ENCODE results near the gene GPC6. TPM values are rescaled to one million over a fixed set of nuclear protein-coding genes. Genes with fewer than 3 reads are reported as not detected.

GPC6 gene
- polyA plus RNA-seq, 1 donor from 2014 or later: 9.0 TPM

DNA sequence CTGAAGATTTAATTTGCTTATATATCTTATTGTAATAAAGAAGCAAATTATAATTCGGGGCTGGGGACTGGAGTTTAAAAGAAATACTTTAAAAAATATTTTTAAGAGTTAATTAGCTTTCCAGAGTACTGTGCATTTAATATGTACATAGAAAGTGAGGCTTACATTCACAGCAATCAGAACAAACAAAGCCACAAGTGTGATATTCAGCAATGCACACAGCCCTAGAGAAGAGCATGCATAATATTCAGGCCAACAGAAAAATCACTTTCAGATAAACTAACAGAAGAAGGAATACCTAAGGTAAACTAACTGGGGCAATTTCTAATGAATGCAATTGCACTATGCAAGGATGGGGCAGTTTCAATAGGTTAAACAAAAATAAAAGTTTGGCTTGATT is 241.8 kb downstream of the GPC6 start:
- H3K9me3 ChIP-seq (ENCODE audit: low read length): no peaks in the 10 kb centered on the region
- H3K79me2 ChIP-seq (replicated peaks; ENCODE audit: insufficient read depth, low read length): no peaks in the 10 kb centered on the region
- H3K27me3 ChIP-seq (ENCODE audit: insufficient read depth, low read depth, low read length): no peaks in the 10 kb centered on the region

DNA sequence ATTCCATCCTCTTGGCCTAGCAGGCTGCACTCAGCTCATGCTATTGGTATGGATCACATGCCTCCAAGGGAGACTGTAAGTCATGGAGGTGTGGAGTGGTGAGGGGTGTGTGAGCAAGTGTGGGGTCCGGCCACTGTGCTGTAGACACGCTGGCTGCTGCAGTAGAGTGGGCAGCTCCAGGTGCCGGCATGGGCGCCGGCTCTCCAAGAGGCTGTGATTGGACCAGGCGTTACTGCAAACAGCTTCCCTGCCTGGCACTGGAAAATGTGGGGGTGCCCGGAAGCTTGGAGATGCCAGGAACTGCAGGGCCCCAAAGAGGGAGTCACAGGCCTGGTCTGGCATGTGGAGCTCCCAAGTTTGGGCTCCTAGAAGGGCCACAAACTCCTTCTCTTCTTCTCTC is 245.7 kb downstream of the GPC6 start:
- H3K9me2 ChIP-seq (ENCODE audit: insufficient read depth, low read length): no peaks in the 10 kb centered on the region
- H2AFZ ChIP-seq (ENCODE audit: low read depth, low read length): no peak overlapping the region
- H3K4me2 ChIP-seq (ENCODE audit: low read length): no peak overlapping the region
- no peak overlapping the region for H3K9ac ChIP-seq (ENCODE audit: low read length)
- H3F3A ChIP-seq (ENCODE audit: insufficient read depth, low read length, poor library complexity, severe bottlenecking): no peaks in the 10 kb centered on the region
- H3K36me3 ChIP-seq (ENCODE audit: insufficient read depth, low read length): no peaks in the 10 kb centered on the region
- no peaks in the 10 kb centered on the region for H3K27me3 ChIP-seq (ENCODE audit: insufficient read depth, low read depth, low read length)
- no peaks in the 10 kb centered on the region for H3K9me3 ChIP-seq (ENCODE audit: low read length)
- TF ChIP-seq RAD21 (conservative IDR thresholded peaks at IDR 0.05): no peak
- no peak for TF ChIP-seq SMC3 (conservative IDR thresholded peaks at IDR 0.05; ENCODE audit: poor library complexity)
- TF ChIP-seq, protein P1, sequence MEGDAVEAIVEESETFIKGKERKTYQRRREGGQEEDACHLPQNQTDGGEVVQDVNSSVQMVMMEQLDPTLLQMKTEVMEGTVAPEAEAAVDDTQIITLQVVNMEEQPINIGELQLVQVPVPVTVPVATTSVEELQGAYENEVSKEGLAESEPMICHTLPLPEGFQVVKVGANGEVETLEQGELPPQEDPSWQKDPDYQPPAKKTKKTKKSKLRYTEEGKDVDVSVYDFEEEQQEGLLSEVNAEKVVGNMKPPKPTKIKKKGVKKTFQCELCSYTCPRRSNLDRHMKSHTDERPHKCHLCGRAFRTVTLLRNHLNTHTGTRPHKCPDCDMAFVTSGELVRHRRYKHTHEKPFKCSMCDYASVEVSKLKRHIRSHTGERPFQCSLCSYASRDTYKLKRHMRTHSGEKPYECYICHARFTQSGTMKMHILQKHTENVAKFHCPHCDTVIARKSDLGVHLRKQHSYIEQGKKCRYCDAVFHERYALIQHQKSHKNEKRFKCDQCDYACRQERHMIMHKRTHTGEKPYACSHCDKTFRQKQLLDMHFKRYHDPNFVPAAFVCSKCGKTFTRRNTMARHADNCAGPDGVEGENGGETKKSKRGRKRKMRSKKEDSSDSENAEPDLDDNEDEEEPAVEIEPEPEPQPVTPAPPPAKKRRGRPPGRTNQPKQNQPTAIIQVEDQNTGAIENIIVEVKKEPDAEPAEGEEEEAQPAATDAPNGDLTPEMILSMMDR (IDR thresholded peaks at IDR 0.05; ENCODE audit: poor library complexity, severe bottlenecking): no peak
- TF ChIP-seq, protein P2, sequence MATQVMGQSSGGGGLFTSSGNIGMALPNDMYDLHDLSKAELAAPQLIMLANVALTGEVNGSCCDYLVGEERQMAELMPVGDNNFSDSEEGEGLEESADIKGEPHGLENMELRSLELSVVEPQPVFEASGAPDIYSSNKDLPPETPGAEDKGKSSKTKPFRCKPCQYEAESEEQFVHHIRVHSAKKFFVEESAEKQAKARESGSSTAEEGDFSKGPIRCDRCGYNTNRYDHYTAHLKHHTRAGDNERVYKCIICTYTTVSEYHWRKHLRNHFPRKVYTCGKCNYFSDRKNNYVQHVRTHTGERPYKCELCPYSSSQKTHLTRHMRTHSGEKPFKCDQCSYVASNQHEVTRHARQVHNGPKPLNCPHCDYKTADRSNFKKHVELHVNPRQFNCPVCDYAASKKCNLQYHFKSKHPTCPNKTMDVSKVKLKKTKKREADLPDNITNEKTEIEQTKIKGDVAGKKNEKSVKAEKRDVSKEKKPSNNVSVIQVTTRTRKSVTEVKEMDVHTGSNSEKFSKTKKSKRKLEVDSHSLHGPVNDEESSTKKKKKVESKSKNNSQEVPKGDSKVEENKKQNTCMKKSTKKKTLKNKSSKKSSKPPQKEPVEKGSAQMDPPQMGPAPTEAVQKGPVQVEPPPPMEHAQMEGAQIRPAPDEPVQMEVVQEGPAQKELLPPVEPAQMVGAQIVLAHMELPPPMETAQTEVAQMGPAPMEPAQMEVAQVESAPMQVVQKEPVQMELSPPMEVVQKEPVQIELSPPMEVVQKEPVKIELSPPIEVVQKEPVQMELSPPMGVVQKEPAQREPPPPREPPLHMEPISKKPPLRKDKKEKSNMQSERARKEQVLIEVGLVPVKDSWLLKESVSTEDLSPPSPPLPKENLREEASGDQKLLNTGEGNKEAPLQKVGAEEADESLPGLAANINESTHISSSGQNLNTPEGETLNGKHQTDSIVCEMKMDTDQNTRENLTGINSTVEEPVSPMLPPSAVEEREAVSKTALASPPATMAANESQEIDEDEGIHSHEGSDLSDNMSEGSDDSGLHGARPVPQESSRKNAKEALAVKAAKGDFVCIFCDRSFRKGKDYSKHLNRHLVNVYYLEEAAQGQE (IDR thresholded peaks at IDR 0.05; ENCODE audit: borderline replicate concordance): no peak
- TF ChIP-seq MXI1 (conservative IDR thresholded peaks at IDR 0.05; ENCODE audit: poor library complexity, severe bottlenecking): no peak
- no peak for TF ChIP-seq TAF1 (IDR thresholded peaks at IDR 0.05; ENCODE audit: low read depth)
- no peak for TF ChIP-seq EZH2 (IDR thresholded peaks at IDR 0.05; ENCODE audit: borderline replicate concordance, insufficient read depth, low read length, poor library complexity, severe bottlenecking)
- no peak for TF ChIP-seq POLR2AphosphoS5 (IDR thresholded peaks at IDR 0.05)
- H3K4me3 ChIP-seq (ENCODE audit: low read length): no peak overlapping the region
- no peak overlapping the region for H3K27ac ChIP-seq (ENCODE audit: low read length)
- H4K20me1 ChIP-seq (ENCODE audit: insufficient read depth): no peaks in the 10 kb centered on the region
- peaks cover 2% of the 10 kb centered on the region for H3K79me2 ChIP-seq (replicated peaks; ENCODE audit: insufficient read depth, low read length)

More for the DNA sequence above, 241.8 kb downstream of the GPC6 start:
- no peak overlapping the region for H2AFZ ChIP-seq (ENCODE audit: low read depth, low read length)
- H3K4me3 ChIP-seq (ENCODE audit: low read length): no peak overlapping the region
- H3K9me2 ChIP-seq (ENCODE audit: insufficient read depth, low read length): no peaks in the 10 kb centered on the region
- H3K9ac ChIP-seq (ENCODE audit: low read length): no peak overlapping the region
- no peaks in the 10 kb centered on the region for H3K36me3 ChIP-seq (ENCODE audit: insufficient read depth, low read length)
- TF ChIP-seq EP300 (conservative IDR thresholded peaks at IDR 0.05; ENCODE audit: poor library complexity, severe bottlenecking): no peak
- no peak for TF ChIP-seq MXI1 (conservative IDR thresholded peaks at IDR 0.05; ENCODE audit: poor library complexity, severe bottlenecking)
- TF ChIP-seq POLR2AphosphoS5 (IDR thresholded peaks at IDR 0.05): no peak
- TF ChIP-seq EZH2 (IDR thresholded peaks at IDR 0.05; ENCODE audit: borderline replicate concordance, insufficient read depth, low read length, poor library complexity, severe bottlenecking): no peak
- no peak for TF ChIP-seq SMC3 (conservative IDR thresholded peaks at IDR 0.05; ENCODE audit: poor library complexity)
- TF ChIP-seq, protein P2 (IDR thresholded peaks at IDR 0.05; ENCODE audit: borderline replicate concordance): no peak
- TF ChIP-seq, protein P1 (IDR thresholded peaks at IDR 0.05; ENCODE audit: poor library complexity, severe bottlenecking): no peak
- TF ChIP-seq TAF1 (IDR thresholded peaks at IDR 0.05; ENCODE audit: low read depth): no peak
- no peak for TF ChIP-seq RAD21 (conservative IDR thresholded peaks at IDR 0.05)
- H4K20me1 ChIP-seq (ENCODE audit: insufficient read depth): no peaks in the 10 kb centered on the region
- H3F3A ChIP-seq (ENCODE audit: insufficient read depth, low read length, poor library complexity, severe bottlenecking): no peaks in the 10 kb centered on the region
- H3K27ac ChIP-seq (ENCODE audit: low read length): no peak overlapping the region
- H3K4me2 ChIP-seq (ENCODE audit: low read length): no peak overlapping the region

Data from neural cell (in vitro differentiated cells).